ENCODE measurements around the gene DPH7. TPM values are rescaled to one million over a fixed set of nuclear protein-coding genes. Genes with fewer than 3 reads are reported as not detected.
"Not testable (repeated sequence)": the region's sequence is repeated elsewhere in the genome, so short reads cannot be mapped to it uniquely, and the experiment has no call there.

The DPH7 gene
- polyA plus RNA-seq, 10 donors, result 18.3 to 45.4 (median 24.8) TPM

- no peak for DNase-seq
These were observed 57.9 kb downstream of the DPH7 start for GRCh38 chr9:137520614-137521404.

- no peak for DNase-seq
These were observed 59.2 kb downstream of the DPH7 start for GRCh38 chr9:137519553-137519952.

GRCh38 chr9:137518661-137519459 is 59.9 kb downstream of the DPH7 start:
- DNase-seq, result peak in 1 of 3 donors; percentile 19

GRCh38 chr9:137516144-137516917 is 62.4 kb downstream of the DPH7 start:
- no peak for DNase-seq

- no peak for DNase-seq
These were observed 63.4 kb downstream of the DPH7 start for GRCh38 chr9:137515338-137515724.

- no peak for DNase-seq
These were observed 63.9 kb downstream of the DPH7 start for GRCh38 chr9:137514691-137515337.

GRCh38 chr9:137513801-137514570 is 64.7 kb downstream of the DPH7 start:
- not testable (repeated sequence) for DNase-seq

GRCh38 chr9:137513136-137513535 is 65.6 kb downstream of the DPH7 start:
- DNase-seq, result not testable (repeated sequence)

GRCh38 chr9:137511758-137512463 is 66.8 kb downstream of the DPH7 start:
- DNase-seq, result no peak

- not testable (repeated sequence) for DNase-seq
These were observed 67.6 kb downstream of the DPH7 start for GRCh38 chr9:137511126-137511525.

- DNase-seq, result no peak
These were observed 69.5 kb downstream of the DPH7 start for GRCh38 chr9:137509198-137509597.

GRCh38 chr9:137506702-137507171 is 72.0 kb downstream of the DPH7 start:
- DNase-seq, result peak in 1 of 3 donors; percentile 51

- no peak for DNase-seq
These were observed 72.5 kb downstream of the DPH7 start for GRCh38 chr9:137506274-137506673.

- DNase-seq, result no peak
These were observed 73.1 kb downstream of the DPH7 start for GRCh38 chr9:137505421-137506140.

Other genes with a start within 250 kb of the DPH7 start
- 10 to 100 TPM in 3 of 10 donors, 1 to 10 TPM in 7; 8.2 to 14.1 (median 9.3) TPM for gene EXD3, start 155.8 kb downstream of the DPH7 start, polyA plus RNA-seq (ENCODE audit: insufficient read length in 10 of 10)
- 1 to 10 TPM; 1.1 to 2.6 (median 1.9) TPM for gene NOXA1, start 155.5 kb downstream of the DPH7 start, polyA plus RNA-seq (ENCODE audit: insufficient read length in 10 of 10)
- under 1 TPM; 0.17 to 0.71 (median 0.32) TPM for gene ENTPD8, start 137.6 kb downstream of the DPH7 start, polyA plus RNA-seq (ENCODE audit: insufficient read length in 10 of 10)
- 10 to 100 TPM; 17.1 to 30.9 (median 20.2) TPM for gene NSMF, start 119.6 kb downstream of the DPH7 start, polyA plus RNA-seq (ENCODE audit: insufficient read length in 10 of 10)
- 1 to 10 TPM; 1.1 to 4.1 (median 2.2) TPM for gene PNPLA7, start 28.5 kb downstream of the DPH7 start, polyA plus RNA-seq (ENCODE audit: insufficient read length in 10 of 10)
- 10 to 100 TPM; 17.7 to 39.4 (median 22.2) TPM for gene MRPL41, start 27.0 kb downstream of the DPH7 start, polyA plus RNA-seq (ENCODE audit: insufficient read length in 10 of 10)
- 10 to 100 TPM; 13.3 to 25.1 (median 17.3) TPM for gene ZMYND19, start 11.6 kb upstream of the DPH7 start, polyA plus RNA-seq (ENCODE audit: insufficient read length in 10 of 10)
- gene ARRDC1, start 26.8 kb upstream of the DPH7 start, polyA plus RNA-seq (ENCODE audit: insufficient read length in 10 of 10), result 10 to 100 TPM; 22.3 to 39.6 (median 33.2) TPM
- gene EHMT1, start 40.1 kb upstream of the DPH7 start, polyA plus RNA-seq (ENCODE audit: insufficient read length in 10 of 10), result 10 to 100 TPM; 35.8 to 56.6 (median 46.2) TPM

All from muscle of back (tissue), 11 donors.